Body of pancreas (tissue), 4 donors: Measurements from ENCODE around the gene PPIC.

Experiments used
- CTCF ChIP-seq, 7 experiments: fragments of 450-650 bp in 4 of 7; fragments of 200-600 bp in 3 of 7; sonication (generic) in 3 of 7; IDR thresholded peaks; one replicate each; pipeline ENCODE4 v1.5.1; 2016 to 2019; ENCODE audit warnings: antibody characterized with exemption in 7 of 7
- POLR2A ChIP-seq, 3 donors: fragments of 450-650 bp; IDR thresholded peaks; one replicate each; pipeline ENCODE4 v1.6.1; 2016; ENCODE audit warnings: antibody characterized with exemption in 3 of 3, mild to moderate bottlenecking in 2 of 3

- peak; percentile 59 to 95 (median 88) for TF ChIP-seq CTCF (IDR thresholded peaks at IDR 0.05)
- TF ChIP-seq POLR2A (IDR thresholded peaks at IDR 0.05), result no peak
Measured at GRCh38 chr5:122999947-123000563, 36.5 kb downstream of the PPIC start.
